ENCODE measurements around the gene CNOT6L.
"Not testable (repeated sequence)": the region's sequence is repeated elsewhere in the genome, so short reads cannot be mapped to it uniquely, and the experiment has no call there.

The CNOT6L gene

GRCh38 chr4:77783895-77784294 is 35.3 kb downstream of the CNOT6L start:
- H3K27ac ChIP-seq, result no peak overlapping the region
- DNase-seq (ENCODE audit: low read depth, low spot score), result no peak

- DNase-seq (ENCODE audit: low read depth, low spot score), result no peak
- H3K27ac ChIP-seq, result no peak overlapping the region
Observed at GRCh38 chr4:77782102-77782835, 36.9 kb downstream of the CNOT6L start.

DNA sequence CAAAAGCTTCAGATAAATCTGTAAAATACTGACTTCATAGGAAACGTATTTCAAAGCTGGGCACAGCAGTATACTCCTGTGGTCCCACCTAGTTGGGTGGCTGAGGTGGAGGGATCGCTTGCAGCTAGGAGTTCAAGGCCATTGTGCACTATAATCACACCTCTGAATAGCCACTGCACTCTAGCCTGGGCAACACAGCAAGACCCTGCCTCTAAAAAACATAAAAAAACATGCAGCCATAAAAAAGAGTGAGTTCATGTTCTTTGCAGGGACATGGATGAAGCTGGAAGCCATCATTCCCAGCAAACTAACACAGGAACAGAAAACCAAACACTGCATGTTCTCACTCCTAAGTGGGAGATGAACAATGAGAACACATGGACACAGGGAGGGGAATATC is 38.4 kb downstream of the CNOT6L start:
- DNase-seq (ENCODE audit: low read depth, low spot score); H3K27ac ChIP-seq: not testable (repeated sequence)

DNA sequence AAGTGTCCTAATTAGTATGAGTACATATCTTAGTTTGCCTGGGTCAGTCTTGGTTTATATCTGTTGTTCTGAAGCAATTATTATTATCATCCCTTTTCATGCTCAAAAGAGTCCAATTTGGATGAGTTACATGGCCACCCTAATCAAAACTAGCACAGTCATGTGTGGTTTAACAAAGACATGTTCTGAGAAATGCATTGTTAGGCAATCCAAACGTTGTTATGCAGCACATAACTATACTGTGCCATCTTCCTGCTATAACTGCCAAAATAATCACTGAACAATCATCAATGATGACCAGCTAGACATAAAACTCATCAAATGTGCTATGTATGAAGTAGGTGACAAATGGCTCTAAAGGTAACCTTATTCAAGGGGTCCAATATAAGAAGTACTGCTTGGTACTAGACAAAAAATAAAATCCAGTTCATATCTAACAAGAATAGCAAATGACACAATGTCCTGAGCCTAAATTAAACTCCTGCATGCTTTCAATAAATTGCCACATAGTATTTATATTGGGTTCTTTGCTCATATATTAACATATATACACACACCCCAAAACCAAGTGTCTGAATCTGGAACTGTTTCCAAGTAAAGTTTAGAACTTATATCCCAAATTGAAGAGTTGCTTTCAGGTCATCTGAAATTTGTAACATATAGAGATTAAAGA is 41.9 kb downstream of the CNOT6L start:
- H3K27ac ChIP-seq, result no peak overlapping the region
- DNase-seq (ENCODE audit: low read depth, low spot score), result no peak

DNA sequence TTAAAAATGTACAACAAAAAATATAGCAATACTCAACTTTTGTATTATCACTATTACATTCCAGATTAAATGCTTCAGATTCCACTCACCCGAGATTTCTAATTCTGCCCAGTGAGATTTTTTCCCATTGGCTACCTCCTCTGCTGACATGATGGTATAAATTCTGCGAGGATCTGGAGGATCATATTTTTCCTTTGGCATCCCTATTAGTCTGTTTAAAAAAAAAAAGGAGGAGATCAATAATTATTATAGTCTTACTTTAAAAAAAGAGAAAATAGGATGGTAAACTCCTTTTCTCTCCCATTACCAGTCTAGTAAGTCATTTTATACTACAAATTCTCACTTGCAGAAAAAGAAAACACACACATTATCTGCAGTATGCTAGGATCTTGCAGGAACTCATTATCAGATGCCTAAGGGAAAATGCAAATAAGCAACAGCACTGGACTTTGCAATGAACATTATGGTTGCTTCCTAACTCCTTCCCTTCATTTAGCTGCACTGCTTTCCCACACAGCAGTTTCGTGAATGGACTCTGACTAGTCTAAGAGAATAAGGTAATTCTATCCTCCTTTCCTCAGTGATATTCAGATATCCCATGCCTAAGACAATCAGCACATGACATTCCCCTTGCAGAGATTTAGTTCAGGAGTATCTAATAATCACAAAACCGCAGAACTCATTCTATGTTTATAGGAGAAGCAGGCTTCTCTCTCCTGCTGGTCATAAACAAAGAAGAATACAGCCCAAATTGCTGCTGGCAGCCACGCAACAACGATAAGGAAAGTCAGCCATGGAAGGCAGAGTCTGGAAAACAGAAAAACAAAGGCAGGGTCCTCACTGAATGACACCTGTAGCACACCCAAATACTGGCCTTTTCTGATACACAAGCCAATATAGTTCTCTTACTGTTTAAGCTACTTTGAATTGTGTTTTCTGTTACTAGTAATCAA is 42.7 kb downstream of the CNOT6L start:
- no peak for DNase-seq (ENCODE audit: low read depth, low spot score)

GRCh38 chr4:77773101-77773500 is 46.1 kb downstream of the CNOT6L start:
- H3K27ac ChIP-seq, result no peak overlapping the region
- DNase-seq (ENCODE audit: low read depth, low spot score), result no peak

More for the DNA sequence above, 42.7 kb downstream of the CNOT6L start:
- no peak overlapping the region for H3K27ac ChIP-seq

DNA sequence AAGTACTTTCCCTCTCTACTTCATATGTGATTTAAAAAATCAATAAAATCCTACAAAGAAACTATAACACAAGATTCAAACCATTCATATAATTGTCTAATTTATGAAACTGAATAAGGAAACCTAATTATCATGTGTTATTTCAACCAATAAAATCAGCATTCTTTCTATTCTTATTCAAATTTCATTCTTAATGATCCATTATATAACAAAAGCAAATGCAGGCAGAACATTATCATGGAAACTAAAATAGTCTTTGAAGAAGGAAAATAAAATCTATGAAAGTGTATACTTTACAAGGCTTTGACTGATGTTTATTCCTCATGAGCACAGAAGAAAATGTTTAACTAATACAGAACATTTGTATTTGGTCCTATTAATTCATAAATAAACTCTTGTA is 47.6 kb downstream of the CNOT6L start:
- no peak overlapping the region for H3K27ac ChIP-seq
- no peak for DNase-seq (ENCODE audit: low read depth, low spot score)

DNA sequence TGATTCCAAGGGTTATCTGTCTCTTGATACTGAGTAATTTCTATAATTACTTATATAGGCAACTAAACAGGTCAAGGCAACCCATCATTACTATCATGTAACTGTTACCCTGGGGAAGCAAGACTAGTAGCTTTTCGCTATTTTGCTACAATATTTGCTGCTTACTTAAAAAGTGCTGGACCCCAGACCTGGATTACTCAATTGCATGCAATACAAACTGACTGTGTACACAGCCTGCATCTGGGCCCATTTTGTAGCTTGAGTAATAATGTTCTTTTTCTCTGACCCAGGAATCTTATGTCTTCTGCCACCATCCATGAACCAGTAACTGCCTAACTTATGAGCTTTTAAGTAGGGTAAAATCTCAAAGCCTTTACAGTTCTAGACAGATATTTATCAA is 53.4 kb downstream of the CNOT6L start:
- H3K27ac ChIP-seq, result no peak overlapping the region
- no peak for DNase-seq (ENCODE audit: low read depth, low spot score)

- H3K27ac ChIP-seq, result no peak overlapping the region
- DNase-seq (ENCODE audit: low read depth, low spot score), result no peak
Observed at GRCh38 chr4:77762531-77762930, 56.6 kb downstream of the CNOT6L start.

- DNase-seq (ENCODE audit: low read depth, low spot score), result no peak
- no peak overlapping the region for H3K27ac ChIP-seq
Observed at GRCh38 chr4:77761595-77761994, 57.6 kb downstream of the CNOT6L start.

- DNase-seq (ENCODE audit: low read depth, low spot score), result no peak
- H3K27ac ChIP-seq, result no peak overlapping the region
Observed at GRCh38 chr4:77758804-77759203, 60.4 kb downstream of the CNOT6L start.

- no peak for DNase-seq (ENCODE audit: low read depth, low spot score)
- H3K27ac ChIP-seq, result no peak overlapping the region
Observed at GRCh38 chr4:77751764-77752163, 67.4 kb downstream of the CNOT6L start.

DNA sequence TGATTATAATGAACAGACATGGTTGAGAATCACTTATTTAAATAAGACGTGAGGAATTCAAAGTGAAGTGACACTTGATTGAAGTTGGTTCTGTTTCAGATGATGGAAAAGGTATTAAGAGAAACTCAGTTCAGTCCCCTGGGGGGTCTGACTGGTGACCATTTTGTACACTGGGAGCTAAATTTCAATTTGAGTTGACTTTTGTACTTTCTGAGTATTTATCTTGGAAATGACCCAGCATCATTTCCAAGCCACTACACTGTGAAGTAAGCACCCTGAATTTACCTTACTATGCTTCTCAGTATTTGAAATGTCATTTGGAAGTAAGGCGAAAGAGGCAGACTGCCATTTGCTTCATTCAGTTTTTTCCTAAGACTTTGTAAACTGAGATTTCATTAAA is 73.4 kb downstream of the CNOT6L start:
- H3K27ac ChIP-seq, result no peak overlapping the region
- no peak for DNase-seq (ENCODE audit: low read depth, low spot score)

DNA sequence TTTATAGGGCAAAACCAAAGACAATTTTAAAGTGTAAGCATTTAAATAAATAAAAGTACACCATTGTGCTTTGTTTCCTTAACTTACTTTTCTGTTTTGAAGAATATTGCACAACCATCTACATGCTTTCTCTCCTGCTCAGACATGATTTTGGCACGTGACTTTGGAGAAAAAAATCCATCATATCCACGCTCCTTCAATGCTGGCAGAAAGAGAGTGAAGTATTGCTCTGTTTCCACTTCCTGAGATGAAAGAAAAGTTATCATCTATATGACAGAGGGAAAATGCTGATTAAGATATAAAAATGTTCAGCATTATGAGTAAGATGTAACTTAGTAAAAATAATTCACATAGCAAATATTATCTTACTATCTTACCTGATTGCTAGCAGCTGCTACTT is 77.1 kb downstream of the CNOT6L start:
- DNase-seq (ENCODE audit: low read depth, low spot score), result no peak
- H3K27ac ChIP-seq, result peak overlapping the region; percentile 31

- no peak for DNase-seq (ENCODE audit: low read depth, low spot score)
Observed at GRCh38 chr4:77740480-77740879, 78.7 kb downstream of the CNOT6L start.

GRCh38 chr4:77734928-77735327 is 84.2 kb downstream of the CNOT6L start:
- no peak for DNase-seq (ENCODE audit: low read depth, low spot score)
- no peak overlapping the region for H3K27ac ChIP-seq

More at GRCh38 chr4:77740480-77740879, 78.7 kb downstream of the CNOT6L start:
- H3K27ac ChIP-seq, result no peak overlapping the region

DNA sequence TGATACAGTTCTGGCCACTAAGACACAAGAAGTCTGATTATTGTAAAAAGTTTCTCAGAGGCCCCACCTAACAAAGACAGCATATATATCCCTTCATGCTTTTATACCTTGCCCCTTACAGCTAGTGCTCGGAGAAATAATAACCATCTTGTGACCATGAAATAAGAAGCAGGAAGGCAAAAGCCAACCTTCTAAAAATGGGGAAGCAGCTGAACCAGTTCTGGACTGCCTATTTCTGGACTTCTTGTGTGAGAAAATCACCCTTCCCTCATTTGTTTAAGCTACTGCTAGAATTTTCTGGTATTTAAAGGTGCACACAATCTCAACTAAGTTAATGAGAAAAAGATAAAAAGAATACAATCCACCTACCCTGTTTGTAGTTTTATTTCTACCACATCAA is 87.5 kb downstream of the CNOT6L start:
- H3K27ac ChIP-seq, result no peak overlapping the region

DNA sequence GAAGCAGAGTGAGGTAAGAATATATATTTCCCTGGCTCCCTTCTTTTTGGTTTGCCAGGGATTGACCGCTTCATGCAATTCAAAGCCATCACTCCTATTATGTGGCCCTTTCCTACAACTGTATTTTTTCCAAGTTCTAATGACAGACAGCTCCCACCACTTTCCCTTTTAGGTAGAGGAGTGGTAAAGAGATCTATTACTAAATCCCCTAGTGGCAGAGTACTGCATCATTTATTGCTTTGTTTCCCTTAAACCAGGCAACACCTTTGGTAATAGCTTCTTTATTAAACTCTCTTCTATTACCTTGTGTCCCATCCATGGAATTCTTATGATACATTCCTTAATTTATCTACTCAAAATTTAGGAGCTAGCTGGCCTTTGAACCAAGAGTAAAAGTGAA is 90.7 kb downstream of the CNOT6L start:
- DNase-seq (ENCODE audit: low read depth, low spot score), result no peak
- no peak overlapping the region for H3K27ac ChIP-seq

More for the DNA sequence above, 87.5 kb downstream of the CNOT6L start:
- no peak for DNase-seq (ENCODE audit: low read depth, low spot score)

GRCh38 chr4:77721073-77721472 is 98.1 kb downstream of the CNOT6L start:
- no peak overlapping the region for H3K27ac ChIP-seq

GRCh38 chr4:77718500-77718899 is 100.7 kb downstream of the CNOT6L start:
- DNase-seq (ENCODE audit: low read depth, low spot score); H3K27ac ChIP-seq: not testable (repeated sequence)

More at GRCh38 chr4:77721073-77721472, 98.1 kb downstream of the CNOT6L start:
- no peak for DNase-seq (ENCODE audit: low read depth, low spot score)
